ENCODE measurements around the gene ANKRD12. TPM values are rescaled to one million over a fixed set of nuclear protein-coding genes. Genes with fewer than 3 reads are reported as not detected.

Gene ANKRD12
- total RNA-seq, 1 donor from 2014 or later = 74.7 TPM

DNA sequence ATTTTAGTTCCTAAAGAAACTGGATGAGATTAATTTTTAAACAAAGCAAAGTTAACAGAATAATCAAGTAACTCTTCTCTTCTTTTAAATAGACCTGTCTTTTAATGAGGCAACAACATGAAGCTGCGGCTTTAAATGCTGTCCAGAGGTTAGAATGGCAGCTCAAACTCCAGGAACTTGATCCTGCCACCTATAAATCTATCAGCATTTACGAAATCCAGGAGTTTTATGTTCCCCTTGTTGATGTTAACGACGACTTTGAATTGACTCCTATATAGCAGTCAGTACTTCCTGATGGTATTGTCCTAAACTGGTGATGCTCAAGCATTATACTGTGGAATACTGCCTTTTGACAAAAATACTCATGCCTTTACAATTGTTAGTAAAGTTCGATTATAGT, 144.3 kb downstream of the ANKRD12 start:
- intact Hi-C loops (cut with micrococcal nuclease) = no loop called here

DNA sequence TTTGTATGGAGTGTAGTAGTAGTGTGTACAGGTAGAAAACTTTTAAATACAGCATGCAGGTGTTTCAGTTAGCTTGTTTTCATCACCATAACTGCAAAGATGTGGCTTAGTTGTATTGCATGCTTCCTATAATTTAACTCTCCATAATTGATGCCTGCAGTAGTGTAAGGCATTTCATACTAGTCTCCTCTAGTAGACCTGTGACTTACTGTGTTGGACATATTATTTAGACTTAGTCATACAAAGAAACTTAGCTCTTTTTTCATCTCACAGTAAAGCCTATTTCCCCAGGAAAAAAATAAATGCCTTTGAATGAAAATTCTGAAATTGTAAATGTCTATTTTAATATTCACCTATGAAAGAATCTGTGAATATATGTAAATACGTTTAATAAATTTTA, 145.2 kb downstream of the ANKRD12 start:
- intact Hi-C loops (cut with micrococcal nuclease) = no loop called here

DNA sequence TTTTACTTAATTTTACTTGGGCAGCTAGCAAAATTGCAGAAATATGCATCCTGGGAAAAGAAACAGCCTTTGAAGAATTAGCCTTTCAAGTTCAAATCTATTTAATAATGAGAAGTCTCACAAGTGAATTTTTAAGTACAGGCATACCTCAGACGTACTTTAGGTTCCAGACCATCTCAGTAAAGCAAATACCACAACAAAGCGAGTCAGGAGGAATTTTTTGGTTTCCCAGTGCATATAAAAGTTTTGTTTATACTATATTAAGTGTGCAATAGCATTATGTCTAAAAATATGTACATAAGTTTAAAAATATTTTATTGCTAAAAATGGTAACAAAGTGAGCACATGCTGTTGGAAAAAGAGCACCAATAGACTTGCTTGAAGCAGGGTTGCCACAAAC, 147.2 kb downstream of the ANKRD12 start:
- intact Hi-C loops (cut with micrococcal nuclease) = no loop called here

DNA sequence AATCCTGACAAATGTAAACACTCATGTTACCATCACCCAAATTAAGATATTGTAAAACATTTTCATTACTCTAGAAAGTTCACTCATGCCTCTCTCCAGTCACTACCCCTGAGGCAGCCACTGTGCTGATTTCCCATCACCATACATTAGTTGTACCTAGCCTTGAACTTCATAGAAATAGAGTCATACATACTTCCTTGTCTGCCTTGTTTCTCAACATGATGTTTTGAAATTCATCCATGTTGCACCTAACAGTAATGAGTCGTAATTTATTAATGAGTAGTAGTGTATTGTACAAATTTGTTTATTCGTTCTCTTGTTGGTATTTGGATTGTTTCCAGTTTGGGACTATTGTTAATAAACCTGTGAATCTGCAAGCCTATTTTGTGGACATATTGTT, 149.0 kb downstream of the ANKRD12 start:
- intact Hi-C loops (cut with micrococcal nuclease) = no loop called here

DNA sequence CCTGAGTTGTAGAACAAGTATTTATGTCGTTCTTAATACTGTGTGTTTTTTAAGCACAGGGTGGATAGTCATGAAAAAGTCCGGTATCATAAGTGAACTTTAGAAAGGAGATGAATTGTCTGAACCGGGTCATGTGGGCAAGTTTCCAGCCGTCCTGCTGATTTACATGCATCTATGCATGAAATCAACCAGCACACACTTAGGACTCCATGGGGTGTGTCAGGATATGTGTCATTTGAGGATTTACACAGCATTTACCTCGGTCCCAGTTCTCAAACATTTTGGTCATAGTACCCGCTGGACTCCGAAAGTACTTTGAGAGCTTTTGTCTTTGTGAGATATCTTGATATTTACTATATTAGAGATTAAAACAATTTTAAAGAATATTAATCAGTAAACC, 150.5 kb downstream of the ANKRD12 start:
- intact Hi-C loops (cut with micrococcal nuclease) = no loop called here

DNA sequence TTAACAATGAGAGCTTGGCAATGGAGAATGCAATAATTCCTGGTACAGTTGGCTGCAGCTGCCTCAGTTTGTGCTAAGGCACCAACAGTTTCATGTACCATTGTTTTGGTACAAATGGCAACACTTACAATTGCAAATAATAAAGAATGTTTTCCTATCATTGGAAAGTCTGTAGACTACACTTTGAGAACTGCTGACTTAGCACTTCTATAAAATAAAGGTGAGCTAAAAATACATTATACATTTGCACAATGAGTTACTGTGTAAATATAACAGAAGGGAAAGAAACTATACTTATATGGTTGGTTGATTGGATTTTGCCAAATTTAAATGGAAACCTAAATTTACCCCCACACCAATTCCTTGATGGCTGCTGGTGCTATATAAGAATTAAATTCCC, 153.1 kb downstream of the ANKRD12 start:
- intact Hi-C loops (cut with micrococcal nuclease) = no loop called here

DNA sequence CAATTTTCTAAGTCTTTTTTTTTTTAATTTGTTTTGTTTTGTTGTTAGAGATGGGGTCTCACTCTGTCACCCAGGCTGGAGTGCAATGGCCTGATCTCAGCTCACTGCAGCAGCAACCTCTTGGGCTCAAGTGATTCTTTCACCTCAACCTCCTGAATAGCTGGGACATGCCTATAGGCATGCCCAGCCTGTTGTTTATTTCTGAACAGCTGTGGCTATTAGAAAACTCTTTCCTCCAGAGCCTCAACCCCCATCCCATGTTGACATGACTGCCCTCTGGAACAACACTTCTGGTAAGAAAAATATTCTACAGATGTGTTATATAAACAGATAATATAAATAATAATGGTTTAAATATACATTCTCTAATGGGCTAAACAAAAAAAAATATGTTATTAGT, 153.6 kb downstream of the ANKRD12 start:
- intact Hi-C loops (cut with micrococcal nuclease) = no loop called here

DNA sequence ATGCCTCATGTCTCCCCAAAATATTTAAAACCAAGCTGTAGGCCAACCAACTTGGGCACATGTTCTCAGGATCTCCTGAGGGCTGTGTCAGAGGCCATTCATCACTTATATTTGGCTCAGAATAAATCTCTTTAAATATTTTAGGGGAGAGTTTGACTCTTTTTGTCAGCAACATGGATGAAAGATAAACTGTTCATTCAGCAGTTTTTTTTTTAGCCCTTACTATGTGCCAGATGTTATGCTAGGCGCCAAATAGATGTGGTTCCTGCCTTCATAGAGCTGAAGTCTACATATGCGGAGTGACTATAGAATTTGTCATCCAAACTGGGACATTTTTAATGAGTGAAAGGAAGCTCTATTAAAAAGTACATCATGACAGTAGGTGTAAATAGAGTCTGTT, 155.5 kb downstream of the ANKRD12 start:
- intact Hi-C loops (cut with micrococcal nuclease) = no loop called here

DNA sequence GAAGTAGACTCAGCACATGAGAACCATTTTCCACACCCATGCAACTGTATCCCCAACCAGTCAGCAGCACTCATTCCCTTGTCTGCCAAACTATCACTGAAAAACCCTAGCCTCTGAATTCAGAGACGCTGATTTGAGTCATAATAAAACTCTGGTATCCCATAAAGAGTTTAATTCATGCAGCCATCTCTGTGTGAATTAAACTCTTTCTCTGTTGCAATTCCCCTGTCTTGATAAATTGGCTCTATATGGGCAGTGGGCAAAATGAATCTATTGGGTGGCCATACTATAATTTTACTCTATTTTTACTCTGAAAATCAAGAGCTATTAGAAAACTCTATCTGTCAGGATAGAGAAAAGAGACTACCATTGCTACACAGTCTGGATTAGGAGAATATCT, 157.4 kb downstream of the ANKRD12 start:
- intact Hi-C loops (cut with micrococcal nuclease) = no loop called here

DNA sequence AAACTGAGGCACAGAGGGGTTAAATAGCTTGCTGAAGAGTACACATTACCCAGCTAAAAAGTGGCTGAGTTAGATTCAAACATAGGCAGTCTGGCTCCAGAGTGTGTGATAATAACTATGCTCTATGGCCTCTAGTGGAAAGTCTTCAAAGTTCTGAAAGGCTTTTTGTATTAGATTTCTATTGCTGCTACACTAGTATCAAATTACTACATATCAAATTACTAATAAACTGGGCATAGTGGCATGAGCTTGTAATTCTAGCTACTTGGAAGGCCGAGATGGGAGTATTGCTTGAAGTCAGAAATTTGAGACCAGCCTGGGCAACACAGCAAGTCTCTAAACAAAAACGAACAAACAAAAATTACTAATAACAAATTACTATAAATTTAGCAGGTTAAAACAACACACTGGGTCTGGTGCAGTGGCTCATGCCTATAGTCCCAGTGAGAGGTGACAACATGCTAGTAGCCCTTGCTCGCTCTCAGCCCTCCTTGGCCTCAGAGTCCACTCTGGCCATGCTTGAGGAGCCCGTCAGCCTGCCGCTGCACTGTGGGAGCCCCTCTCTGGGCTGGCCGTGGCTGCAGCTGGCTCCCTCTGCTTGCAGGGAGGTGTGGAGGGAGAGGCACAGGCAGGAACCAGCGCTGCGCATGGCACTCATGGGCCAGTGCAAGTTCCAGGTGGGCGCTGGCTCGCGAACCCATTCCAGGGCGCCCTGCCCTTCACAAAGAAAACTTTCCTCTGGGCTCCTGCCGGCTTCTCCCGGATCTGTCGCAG, 159.8 kb downstream of the ANKRD12 start:
- intact Hi-C loops (cut with micrococcal nuclease) = no loop called here

DNA sequence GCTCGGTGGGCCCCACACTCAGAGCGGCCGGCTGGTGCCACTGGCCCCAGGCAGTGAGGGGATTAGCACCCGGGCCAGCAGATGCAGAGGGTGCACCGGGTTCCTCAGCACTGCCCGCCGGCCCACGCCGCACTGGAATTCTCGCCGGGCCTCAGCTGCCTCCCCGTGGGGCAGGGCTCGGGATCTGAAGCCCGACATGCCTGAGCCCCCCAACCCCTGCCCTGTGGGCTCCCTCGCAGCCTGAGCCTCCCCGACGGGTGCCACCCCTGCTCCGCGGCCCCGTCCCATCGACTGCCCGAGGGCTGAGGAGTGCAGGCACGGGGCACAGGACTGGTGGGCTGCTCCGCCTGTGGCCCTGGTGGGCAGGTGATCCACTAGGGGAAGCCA, 160.4 kb downstream of the ANKRD12 start:
- intact Hi-C loops (cut with micrococcal nuclease) = no loop called here

DNA sequence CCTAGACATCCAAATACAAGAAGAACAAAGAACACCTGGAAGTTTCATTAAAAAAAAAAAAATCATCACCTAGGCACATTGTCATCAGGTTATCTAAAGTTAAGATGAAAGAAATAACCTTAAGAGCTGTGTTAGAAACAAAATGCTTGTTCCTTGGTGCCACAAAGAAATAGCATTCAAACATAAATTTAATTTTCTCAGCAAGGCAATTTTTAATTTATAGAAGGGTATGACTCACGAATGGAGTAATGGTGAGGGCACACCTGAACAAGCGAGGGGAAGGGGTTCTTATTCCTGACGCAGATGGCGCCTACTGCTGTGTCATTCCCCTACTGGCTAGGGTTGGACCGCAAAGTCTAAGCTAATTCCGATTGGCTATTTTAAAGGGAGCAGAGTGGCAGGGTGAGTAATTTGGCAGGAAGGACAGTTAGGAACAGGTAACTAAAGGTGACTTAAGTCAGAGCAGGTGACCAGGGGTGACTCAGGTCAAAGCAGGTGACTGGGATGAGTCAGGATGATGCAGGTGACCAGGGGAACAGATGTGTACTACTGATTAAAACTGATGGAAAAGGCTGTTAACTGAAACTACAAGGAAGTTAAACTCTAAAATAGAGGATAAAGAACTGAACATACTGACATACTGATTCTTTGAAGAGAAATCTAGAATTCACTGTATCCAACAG, 167.9 kb downstream of the ANKRD12 start:
- intact Hi-C loops (cut with micrococcal nuclease) = no loop called here

DNA sequence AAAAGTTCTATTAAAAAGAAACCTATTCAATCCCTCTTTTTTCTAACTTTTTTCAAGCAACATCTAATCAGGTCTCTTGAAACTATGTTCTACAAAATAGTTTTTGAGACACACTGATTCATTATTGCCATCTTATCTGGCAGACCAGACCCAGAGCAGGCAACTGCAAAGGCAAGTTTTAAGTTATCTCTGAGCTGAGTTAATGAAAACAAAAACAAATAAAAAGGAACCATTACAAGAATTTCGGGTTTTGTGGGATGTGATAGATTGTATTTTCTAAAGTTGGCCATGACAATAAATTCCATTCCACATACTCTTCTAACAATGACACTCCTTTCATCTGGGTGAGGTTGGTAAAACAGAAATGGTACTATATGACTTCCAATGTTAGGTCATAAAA, 182.8 kb downstream of the ANKRD12 start:
- intact Hi-C loops (cut with micrococcal nuclease) = no loop called here

DNA sequence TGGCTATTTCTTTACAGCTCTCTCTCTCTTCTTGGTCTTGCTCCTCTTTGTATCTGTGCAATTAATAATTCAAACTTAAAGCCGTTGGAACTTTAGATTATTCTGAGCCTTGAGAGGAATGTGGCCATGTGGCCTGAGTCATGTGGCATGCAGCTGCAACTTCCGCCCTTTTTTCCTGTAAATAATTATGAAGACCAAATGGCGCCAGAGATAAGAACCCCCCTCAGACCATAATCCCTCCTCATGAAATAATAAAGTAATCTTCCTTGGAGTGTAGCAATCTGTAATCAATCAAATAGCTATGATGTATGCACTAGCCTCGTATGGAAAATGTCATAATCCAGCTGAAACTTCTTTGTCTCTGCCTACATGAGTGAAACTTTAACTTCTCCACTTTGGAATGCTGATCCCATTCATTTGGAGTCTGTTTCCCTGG, 184.5 kb downstream of the ANKRD12 start:
- intact Hi-C loops (cut with micrococcal nuclease) = no loop called here

DNA sequence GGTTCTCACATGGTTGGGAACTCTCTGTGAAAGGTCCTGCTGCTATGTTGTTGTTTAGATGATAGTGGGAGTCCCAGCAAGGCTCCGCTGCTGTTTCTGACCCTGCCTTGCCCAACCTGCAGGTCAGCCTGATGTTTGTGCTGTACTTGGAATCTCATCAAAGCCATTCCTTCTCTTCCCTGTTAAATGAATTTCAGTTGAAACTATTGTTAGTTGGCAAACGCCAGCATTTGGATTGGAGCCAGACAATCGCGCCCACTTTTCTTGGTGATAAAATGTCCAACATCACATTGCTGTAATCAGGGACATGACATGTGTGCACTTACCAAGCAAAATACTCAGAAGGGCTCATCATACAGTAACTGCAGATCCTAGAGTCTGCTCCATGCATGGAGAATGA, 185.2 kb downstream of the ANKRD12 start:
- intact Hi-C loops (cut with micrococcal nuclease) = no loop called here

DNA sequence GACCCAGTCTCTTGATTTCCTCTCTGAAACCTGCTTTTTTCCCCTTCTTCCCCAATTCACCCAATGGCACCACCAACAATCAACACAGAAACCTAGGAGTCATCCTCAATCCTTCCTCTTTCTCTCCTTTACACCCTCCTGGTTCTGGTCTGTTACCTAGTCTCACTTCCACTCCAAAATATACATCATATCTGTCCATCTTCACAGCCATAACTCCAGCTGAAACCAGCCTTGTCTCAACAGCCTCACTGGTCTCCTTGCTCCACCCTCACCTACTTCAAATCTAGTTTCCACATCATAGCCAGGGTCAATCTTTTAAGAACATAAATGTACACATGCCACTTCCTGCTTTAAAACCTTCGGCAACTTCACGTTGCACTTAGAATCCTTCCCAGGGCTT, 186.2 kb downstream of the ANKRD12 start:
- intact Hi-C loops (cut with micrococcal nuclease) = no loop called here

DNA sequence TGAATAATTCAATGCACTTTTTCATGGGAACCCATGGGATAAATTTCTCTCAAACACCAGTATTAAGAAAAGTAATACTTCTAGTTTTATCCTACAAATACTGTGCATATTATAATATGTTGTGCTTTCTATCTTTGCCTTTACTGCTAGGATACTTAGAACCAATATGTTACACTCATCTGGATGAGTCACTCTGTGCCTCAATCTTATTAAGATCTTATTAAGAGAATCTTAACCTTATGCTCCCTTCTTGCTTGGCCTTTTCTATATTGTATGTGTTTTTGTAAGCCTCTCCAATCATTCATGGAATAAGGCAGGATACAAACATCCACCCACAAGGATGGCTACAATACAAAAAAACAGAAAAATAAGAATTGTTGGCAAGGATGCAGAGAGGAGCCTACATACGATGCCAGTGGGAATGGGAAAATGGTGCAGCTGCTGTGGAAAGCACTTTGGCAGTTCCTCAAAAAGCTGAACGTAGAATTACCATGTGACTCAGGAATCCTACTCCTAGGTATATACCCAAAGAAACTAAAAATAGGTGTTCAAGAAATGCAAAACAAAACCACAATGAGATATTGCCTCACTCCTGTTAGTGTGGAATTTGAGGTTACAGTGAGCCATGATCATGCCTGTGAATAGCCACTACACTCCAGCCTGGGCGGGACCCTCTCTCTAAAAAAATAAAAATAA, 187.3 kb downstream of the ANKRD12 start:
- intact Hi-C loops (cut with micrococcal nuclease) = no loop called here

DNA sequence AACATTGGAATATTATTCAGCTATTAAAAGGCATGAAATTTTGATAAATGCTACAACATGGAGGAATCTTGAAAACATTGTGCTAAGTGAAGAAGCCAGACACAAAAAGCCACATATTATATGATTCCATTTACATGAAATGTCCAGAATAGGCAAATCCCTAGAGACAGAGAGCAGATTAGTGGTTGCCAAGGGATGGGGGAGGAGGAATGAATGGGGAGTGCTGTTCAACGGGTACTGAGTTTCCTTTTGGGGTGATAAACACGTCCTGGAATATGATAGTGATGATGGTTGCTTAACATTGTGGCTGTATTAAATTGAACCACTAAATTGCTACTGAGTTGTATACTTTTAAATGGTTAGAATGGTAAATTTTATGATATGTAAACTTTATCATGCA, 189.1 kb downstream of the ANKRD12 start:
- intact Hi-C loops (cut with micrococcal nuclease) = no loop called here

DNA sequence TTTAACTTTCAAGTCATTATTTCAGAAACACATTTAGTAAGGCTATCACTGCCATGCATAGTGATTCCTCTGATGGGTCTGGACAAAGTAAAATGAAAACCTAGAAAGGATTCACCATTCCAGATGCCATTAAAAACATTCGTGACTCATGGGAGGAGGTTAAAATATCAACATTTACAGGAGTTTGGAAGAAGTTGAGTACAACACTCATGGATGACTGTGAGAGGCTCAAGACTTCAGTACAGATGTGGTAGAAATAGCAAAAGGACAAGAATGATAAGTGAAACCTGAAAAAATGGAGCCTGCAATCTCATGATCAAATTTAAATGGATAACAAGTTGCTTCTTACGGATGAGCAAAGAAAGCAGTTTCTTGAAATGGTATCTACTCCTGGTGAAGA, 192.2 kb downstream of the ANKRD12 start:
- intact Hi-C loops (cut with micrococcal nuclease) = no loop called here

DNA sequence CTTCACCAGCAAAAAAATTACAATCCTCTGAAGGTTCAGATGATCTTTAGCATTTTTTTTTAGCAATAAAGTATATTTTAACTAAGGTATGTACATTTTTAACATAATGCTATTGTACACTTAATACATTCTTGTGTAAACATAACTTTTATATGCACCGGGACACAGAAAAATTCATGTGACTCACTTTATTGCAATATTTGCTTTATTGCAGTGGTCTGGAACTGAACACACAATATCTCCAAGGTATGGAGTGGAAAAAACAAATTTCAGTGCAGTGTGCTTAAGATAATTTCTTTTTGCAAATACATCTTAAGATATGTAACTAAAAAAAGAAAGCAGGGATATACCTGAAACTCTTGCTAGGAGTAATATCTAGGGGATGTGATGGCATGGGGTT, 192.9 kb downstream of the ANKRD12 start:
- intact Hi-C loops (cut with micrococcal nuclease) = no loop called here

DNA sequence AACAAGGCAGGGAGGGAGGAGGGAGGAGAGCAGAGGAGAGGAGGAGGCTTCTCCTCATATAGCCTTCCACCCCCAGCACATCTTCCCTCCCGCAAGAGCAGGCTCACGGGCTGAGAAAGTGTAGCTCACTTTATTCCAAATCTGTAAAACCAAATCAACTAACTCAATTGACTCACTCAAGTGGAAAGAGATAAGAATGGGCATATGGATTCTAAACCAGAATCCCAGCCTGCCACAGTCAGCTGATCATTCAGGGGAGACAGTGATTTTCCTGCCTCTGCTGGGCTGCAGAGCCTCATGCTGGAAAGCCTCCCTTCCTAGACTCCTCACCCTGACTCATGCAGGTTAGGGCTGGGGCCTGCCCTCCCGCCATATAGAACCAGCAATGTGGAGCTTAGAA, 193.8 kb downstream of the ANKRD12 start:
- intact Hi-C loops (cut with micrococcal nuclease) = loop anchor here (5.0 to 10.0 kb wide), 2 partner anchors 726 to 1197 kb away; partner anchors contain the start of genes NAPG and RAB12

Measured in T-helper 2 cell treated with Interferon-gamma antibody and Interleukin-4, amounts not matched to agents 100 ng/mL and 5 ng/mL, for 36 hours (primary cell).